PFSK-1 (cell line): Measurements from ENCODE around the gene FAM83B.

Experiments used
- POLR2AphosphoS5 ChIP-seq: IDR thresholded peaks from 2 replicates; pipeline ENCODE4 v1.6.1; 2012; ENCODE audit warnings: low read depth, mild to moderate bottlenecking, control low read depth, low read length, moderate library complexity
- REST ChIP-seq, 2 experiments: IDR thresholded peaks; 2 replicates each; pipeline versions ENCODE4 v1.6.1 to v1.8.0; 2011 to 2012; ENCODE audit warnings: low read depth in 2 of 2, low read length in 2 of 2, control low read depth in 1 of 2, inconsistent platforms in 1 of 2, mild to moderate bottlenecking in 1 of 2, moderate library complexity in 1 of 2; ENCODE audit not compliant: insufficient read depth in 1 of 2
- TAF1 ChIP-seq: IDR thresholded peaks from 2 replicates; pipeline ENCODE4 v1.6.1; 2012; ENCODE audit warnings: low read length, control low read depth, borderline replicate concordance; ENCODE audit not compliant: insufficient read depth

GRCh38 chr6:54846243-54846856 lies at the start of gene FAM83B:
- TF ChIP-seq POLR2AphosphoS5 = no peak
- no peak for TF ChIP-seq TAF1
- TF ChIP-seq REST (IDR thresholded peaks at IDR 0.05; ENCODE audit: insufficient read depth in 1 of 2, low read depth in 2 of 2, low read length in 2 of 2) = no peak
